Neural progenitor cell (in vitro differentiated cells): Measurements from ENCODE around the gene GABRQ. TPM values are rescaled to one million over a fixed set of nuclear protein-coding genes. Genes with fewer than 3 reads are reported as not detected.
"Not testable (repeated sequence)": the region's sequence is repeated elsewhere in the genome, so short reads cannot be mapped to it uniquely, and the experiment has no call there.

Source experiments
- DNase-seq: peaks from one replicate; pipeline ENCODE4 v3.0.0-alpha.2; 2016; ENCODE audit warnings: low spot score
- H2AFZ ChIP-seq: fragments of 200-600 bp; sonication (generic); replicated peaks from 2 replicates; pipeline ENCODE4 v1.6.1; 2016; ENCODE audit warnings: antibody characterized with exemption
- H3F3A ChIP-seq: fragments of 200-600 bp; sonication (generic); 2 replicates; pipeline ENCODE4 v1.6.1; 2016; ENCODE audit warnings: antibody characterized with exemption, low read depth
- H3K27ac ChIP-seq: fragments of 200-600 bp; sonication (generic); 2 replicates; pipeline ENCODE4 v1.5.1; 2016; ENCODE audit warnings: mild to moderate bottlenecking
- H3K27me3 ChIP-seq: fragments of 200-600 bp; sonication (generic); 2 replicates; pipeline ENCODE4 v1.6.1; 2016; ENCODE audit warnings: mild to moderate bottlenecking, moderate library complexity
- H3K36me3 ChIP-seq: fragments of 200-600 bp; sonication (generic); 2 replicates; pipeline ENCODE4 v1.5.1; 2016
- H3K4me1 ChIP-seq: fragments of 200-600 bp; sonication (generic); 2 replicates; pipeline ENCODE4 v1.6.1; 2016; ENCODE audit warnings: mixed run types
- H3K4me2 ChIP-seq: fragments of 200-600 bp; sonication (generic); 2 replicates; pipeline ENCODE4 v1.6.1; 2016
- H3K4me3 ChIP-seq: fragments of 200-600 bp; sonication (generic); 2 replicates; pipeline ENCODE4 v1.5.1; 2016
- H3K79me2 ChIP-seq: fragments of 200-600 bp; sonication (generic); 2 replicates; pipeline ENCODE4 v1.6.1; 2016; ENCODE audit warnings: low read depth
- H3K9ac ChIP-seq: fragments of 200-600 bp; sonication (generic); 2 replicates; pipeline ENCODE4 v1.6.1; 2016
- H3K9me3 ChIP-seq: fragments of 200-600 bp; sonication (generic); 2 replicates; pipeline ENCODE4 v1.5.1; 2016; ENCODE audit warnings: low read depth
- H4K20me1 ChIP-seq: fragments of 200-600 bp; sonication (generic); 2 replicates; pipeline ENCODE4 v1.6.1; 2016; ENCODE audit warnings: low read depth
- H3K27ac Mint-ChIP-seq: 3 replicates; pipeline ENCODE4 v1.8.0; 2021; ENCODE audit warnings: mixed read lengths
- H3K27me3 Mint-ChIP-seq: 2 replicates; pipeline ENCODE4 v1.8.0; 2022; ENCODE audit warnings: low read depth, mild to moderate bottlenecking, inconsistent platforms, moderate library complexity, mixed read lengths; ENCODE audit not compliant: insufficient read depth
- H3K36me3 Mint-ChIP-seq: 3 replicates; pipeline ENCODE4 v1.8.0; 2021; ENCODE audit warnings: mixed read lengths
- H3K4me1 Mint-ChIP-seq: 3 replicates; pipeline ENCODE4 v1.8.0; 2021; ENCODE audit warnings: mixed read lengths
- H3K4me3 Mint-ChIP-seq: 3 replicates; pipeline ENCODE4 v1.8.0; 2021; ENCODE audit warnings: mild to moderate bottlenecking, moderate library complexity, mixed read lengths
- H3K9me3 Mint-ChIP-seq: 3 replicates; pipeline ENCODE4 v1.8.0; 2020; ENCODE audit warnings: mixed read lengths
- total RNA-seq: library from RNA; depleted of rRNA; stranded (reverse); fragments of >200 nt; gene quantifications from 2 replicates; pipeline ENCODE4 v1.2.3, GENCODE V29; 2015; ENCODE audit warnings: low replicate concordance

The GABRQ gene
- total RNA-seq, 1 donor from 2014 or later = 1.5 TPM

DNA sequence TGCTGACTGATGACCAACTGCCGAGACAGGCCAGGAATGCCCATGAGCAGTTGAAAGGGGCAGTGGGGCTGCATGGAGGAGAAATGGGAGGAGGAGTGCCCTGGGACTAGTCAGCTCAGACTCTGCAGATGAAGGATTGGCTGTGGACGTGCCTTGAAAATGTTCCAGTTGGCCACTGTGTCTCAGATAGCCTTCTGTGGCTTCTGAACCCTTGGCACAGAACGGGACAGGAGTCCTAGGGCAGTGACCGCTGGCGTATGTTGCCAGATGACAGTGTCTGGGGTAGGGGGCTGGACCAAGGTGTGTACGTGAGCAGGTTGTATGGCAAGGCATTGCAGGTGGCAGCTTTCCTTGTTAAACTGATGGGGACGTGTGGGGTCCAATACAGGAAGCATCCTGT, 68.8 kb downstream of the GABRQ start:
- not testable (repeated sequence) for H3K4me3 ChIP-seq, H3K27ac Mint-ChIP-seq

More for the DNA sequence above, 68.8 kb downstream of the GABRQ start:
- not testable (repeated sequence) for H3K9me3 ChIP-seq, H3F3A ChIP-seq, H3K4me2 ChIP-seq, H3K36me3 ChIP-seq, H2AFZ ChIP-seq, H4K20me1 ChIP-seq, H3K9ac ChIP-seq, DNase-seq, H3K27me3 Mint-ChIP-seq, H3K4me1 ChIP-seq, H3K9me3 Mint-ChIP-seq, H3K27ac ChIP-seq, H3K79me2 ChIP-seq, H3K36me3 Mint-ChIP-seq, H3K4me1 Mint-ChIP-seq, H3K4me3 Mint-ChIP-seq, H3K27me3 ChIP-seq

Other genes starting within 250 kb of the GABRQ start
- gene GABRA3, start 186.6 kb upstream of the GABRQ start, total RNA-seq = 0.94 and 2.2 TPM in 2 replicates
- not detected in 2 replicates for gene MAGEA3, start 60.9 kb downstream of the GABRQ start, total RNA-seq
- not detected in 2 replicates for gene CSAG2, start 71.4 kb downstream of the GABRQ start, total RNA-seq
- not detected in 2 replicates for gene MAGEA2B, start 76.7 kb downstream of the GABRQ start, total RNA-seq
- not detected in 2 replicates for gene CSAG1, start 95.8 kb downstream of the GABRQ start, total RNA-seq
- gene MAGEA12, start 95.9 kb downstream of the GABRQ start, total RNA-seq = not detected in 2 replicates
- gene MAGEA2, start 115.9 kb downstream of the GABRQ start, total RNA-seq = not detected in 2 replicates
- not detected in 2 replicates for gene CSAG3, start 121.3 kb downstream of the GABRQ start, total RNA-seq
- gene MAGEA6, start 131.8 kb downstream of the GABRQ start, total RNA-seq = not detected in 2 replicates
- gene CETN2, start 192.9 kb downstream of the GABRQ start, total RNA-seq = 43.5 and 82.3 TPM in 2 replicates
- gene NSDHL, start 193.2 kb downstream of the GABRQ start, total RNA-seq = 15.2 and 15.9 TPM in 2 replicates